ENCODE data around the gene LRRC17.

Gene LRRC17

DNA sequence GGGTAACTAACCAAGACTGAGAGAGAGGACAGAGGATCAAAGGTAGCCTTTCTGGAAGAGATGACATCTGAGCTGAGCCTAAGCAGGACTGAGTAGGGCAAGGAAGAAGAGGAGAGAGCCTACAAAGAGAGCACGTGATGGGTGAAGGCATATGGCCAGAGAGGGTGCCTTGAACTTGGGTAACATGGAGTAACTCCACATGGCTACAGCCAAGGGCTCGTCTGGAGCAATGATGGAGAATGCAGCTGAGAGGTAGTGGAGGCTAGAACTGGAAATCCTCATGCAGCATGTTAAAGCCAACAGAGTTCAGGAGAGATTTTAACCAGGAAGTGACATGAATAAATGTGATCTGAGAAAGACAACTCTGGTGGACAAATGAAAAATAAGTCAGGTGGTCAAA lies 77.8 kb downstream of the LRRC17 start:
- no peak for DNase-seq

DNA sequence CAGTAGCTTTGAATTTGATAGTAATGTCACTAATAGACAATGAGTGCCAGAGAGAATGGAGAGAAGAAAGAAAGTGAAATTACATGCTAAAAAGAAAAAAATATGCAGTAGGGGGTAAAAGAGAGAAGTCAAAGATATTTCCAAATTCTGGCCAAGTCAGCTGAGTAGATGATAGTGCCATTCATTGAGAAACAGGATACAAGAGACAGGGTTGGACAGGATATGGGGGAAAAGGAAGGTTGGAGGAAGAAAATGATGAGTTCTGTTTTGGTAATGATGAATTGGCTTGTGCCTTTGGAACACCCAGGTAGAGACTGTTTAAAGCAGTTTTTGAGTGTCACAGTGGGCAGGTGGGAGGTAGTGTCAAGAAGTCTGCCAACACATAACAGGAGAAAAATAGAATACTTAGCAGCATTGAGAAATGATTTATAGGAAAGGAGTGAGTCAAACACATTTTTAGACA lies 78.3 kb downstream of the LRRC17 start:
- DNase-seq, result no peak

- DNase-seq, result peak in 1 of 2 experiments; percentile 27
These were observed 78.9 kb downstream of the LRRC17 start for GRCh38 chr7:102991540-102992214.

GRCh38 chr7:102992509-102992937 lies 79.7 kb downstream of the LRRC17 start:
- DNase-seq, result no peak

GRCh38 chr7:102992938-102993717 lies 80.3 kb downstream of the LRRC17 start:
- DNase-seq, result no peak

DNA sequence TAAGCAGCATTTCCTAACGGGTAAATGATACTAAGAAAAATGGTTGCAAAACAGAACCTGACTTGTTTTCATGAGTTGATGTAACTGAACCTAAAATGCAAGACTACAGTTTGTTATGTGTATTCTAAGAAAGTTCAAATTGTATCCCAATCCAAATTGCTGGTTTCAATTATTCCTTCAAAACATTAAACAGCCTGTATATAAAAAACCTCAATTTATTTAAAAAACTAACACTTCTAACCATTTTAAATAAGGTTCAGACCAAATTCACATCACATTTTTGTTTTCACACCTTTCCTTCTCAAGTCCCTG lies 80.9 kb downstream of the LRRC17 start:
- DNase-seq, result no peak

DNA sequence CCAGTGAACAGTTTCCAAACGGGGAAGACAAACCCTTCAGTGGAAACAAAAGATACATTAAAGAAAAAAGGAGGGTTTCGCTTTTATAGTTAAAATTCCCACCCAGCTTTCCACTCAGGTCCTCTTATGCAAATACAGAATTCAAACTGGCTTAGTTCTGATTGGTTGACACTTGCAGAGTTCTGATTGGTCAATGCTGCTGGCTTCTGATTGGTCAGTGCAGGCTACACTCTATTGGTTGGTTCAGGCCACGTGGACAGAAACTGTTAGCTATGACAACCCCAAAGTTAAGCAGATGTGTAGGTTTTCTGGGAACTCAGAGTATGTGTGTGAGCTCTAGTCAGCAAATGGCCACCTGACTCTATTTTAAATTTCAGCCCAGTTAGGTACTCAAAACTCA lies 81.8 kb downstream of the LRRC17 start:
- DNase-seq, result no peak

All from stimulated activated CD4-positive, alpha-beta T cell treated with anti-CD3 and anti-CD28 coated beads, Interleukin-4, amount 100 ng/mL, for 4 hours (primary cell).